ENCODE results near the gene SLC12A4.

GRCh38 chr16:67909056-67909742 is 59.2 kb downstream of the SLC12A4 start:
- TF ChIP-seq CTCF (IDR thresholded peaks at IDR 0.05; ENCODE audit: insufficient read depth, low read length) (no peak), POLR2AphosphoS5 (IDR thresholded peaks at IDR 0.05; ENCODE audit: low read depth) (no peak), REST (IDR thresholded peaks at IDR 0.05; ENCODE audit: insufficient replicate concordance, low read depth) (no peak), GABPA (IDR thresholded peaks at IDR 0.05; ENCODE audit: low read depth) (no peak), SPI1 (IDR thresholded peaks at IDR 0.05; ENCODE audit: borderline replicate concordance, low read depth) (no peak)

Measured in HL-60 (cell line).